GM21360 (cell line): ENCODE data around the gene USP19.

Source experiments
- ATAC-seq: cut with Tn5 transposase; IDR thresholded peaks from one replicate; pipeline ENCODE4 v1.9.1; 2021; ENCODE audit warnings: mild to moderate bottlenecking, moderate library complexity; ENCODE audit not compliant: unreplicated experiment

USP19 gene

GRCh38 chr3:49134471-49135265 lies 14.0 kb upstream of the USP19 start:
- ATAC-seq: no peak

- no peak for ATAC-seq
Measured at GRCh38 chr3:49133226-49133951, 12.8 kb upstream of the USP19 start.

- ATAC-seq: no peak
Measured at GRCh38 chr3:49132437-49133225, 12.0 kb upstream of the USP19 start, which contains the start of gene LAMB2. Gene LAMB2, minus strand, starts transcription at chr3:49133050. Its CDS starts 183 bp downstream, at chr3:49132867.

GRCh38 chr3:49132073-49132436 lies 11.4 kb upstream of the USP19 start:
- no peak for ATAC-seq

- ATAC-seq: no peak
Measured at GRCh38 chr3:49131576-49131975, 11.0 kb upstream of the USP19 start.

- ATAC-seq: no peak
Measured at GRCh38 chr3:49131040-49131439, 10.4 kb upstream of the USP19 start.

- ATAC-seq: no peak
Measured at GRCh38 chr3:49124991-49125670, 4.5 kb upstream of the USP19 start.

GRCh38 chr3:49124203-49124602 lies 3.6 kb upstream of the USP19 start:
- no peak for ATAC-seq

- no peak for ATAC-seq
Measured at GRCh38 chr3:49123687-49124086, 3.1 kb upstream of the USP19 start.

- ATAC-seq: no peak
Measured at GRCh38 chr3:49122886-49123545, 2.4 kb upstream of the USP19 start.

GRCh38 chr3:49122451-49122850 lies 1.8 kb upstream of the USP19 start:
- no peak for ATAC-seq

GRCh38 chr3:49122022-49122421 lies 1.4 kb upstream of the USP19 start:
- ATAC-seq: no peak

- no peak for ATAC-seq
Measured at GRCh38 chr3:49121132-49121736, 611 bp upstream of the USP19 start.

GRCh38 chr3:49120096-49120437 lies 556 bp downstream of the USP19 start:
- ATAC-seq: peak; percentile 6

- ATAC-seq: no peak
Measured at GRCh38 chr3:49119439-49119838, 1.2 kb downstream of the USP19 start.

- no peak for ATAC-seq
Measured at GRCh38 chr3:49119036-49119435, 1.6 kb downstream of the USP19 start.

- ATAC-seq: no peak
Measured at GRCh38 chr3:49112262-49112661, 8.4 kb downstream of the USP19 start.

GRCh38 chr3:49111347-49111746 lies 9.3 kb downstream of the USP19 start:
- ATAC-seq: no peak

GRCh38 chr3:49110780-49111179 lies 9.8 kb downstream of the USP19 start:
- no peak for ATAC-seq

- ATAC-seq: no peak
Measured at GRCh38 chr3:49108346-49108745, 12.3 kb downstream of the USP19 start.
